ENCODE results near the gene PRDM11.

The PRDM11 gene

DNA sequence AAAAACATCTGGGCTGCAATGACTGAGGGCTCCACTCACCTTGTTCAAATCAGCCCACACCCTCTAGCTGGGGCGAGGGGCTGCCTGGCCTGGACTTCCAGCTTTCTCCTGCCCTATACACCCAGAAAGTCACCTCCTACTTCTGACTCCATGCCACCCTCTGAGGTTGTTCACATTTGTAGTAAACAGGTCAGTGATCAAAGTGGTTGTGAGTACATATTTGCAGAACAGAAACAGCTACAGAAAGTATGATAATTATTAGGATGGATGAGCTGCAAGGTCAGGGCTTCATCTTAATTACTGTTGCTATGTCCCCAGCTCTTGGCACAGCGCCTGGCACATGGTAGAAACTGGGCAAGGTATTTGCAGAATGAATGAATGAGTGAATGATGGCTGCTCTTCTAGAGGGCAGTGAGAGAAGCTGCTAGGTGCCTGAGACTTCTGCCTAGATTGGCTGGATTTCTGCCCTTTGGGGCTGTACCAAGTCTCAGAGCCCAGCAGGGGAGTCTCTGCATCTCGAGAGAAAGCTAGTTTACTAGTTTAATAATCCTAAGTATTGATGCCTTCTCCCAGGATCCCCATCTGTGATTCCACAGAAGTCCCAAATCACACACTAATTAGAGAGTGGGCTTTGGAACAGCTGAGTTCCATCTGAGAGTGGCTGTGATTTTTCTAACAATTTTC is 103.7 kb downstream of the PRDM11 start:
- TF ChIP-seq, protein P1, sequence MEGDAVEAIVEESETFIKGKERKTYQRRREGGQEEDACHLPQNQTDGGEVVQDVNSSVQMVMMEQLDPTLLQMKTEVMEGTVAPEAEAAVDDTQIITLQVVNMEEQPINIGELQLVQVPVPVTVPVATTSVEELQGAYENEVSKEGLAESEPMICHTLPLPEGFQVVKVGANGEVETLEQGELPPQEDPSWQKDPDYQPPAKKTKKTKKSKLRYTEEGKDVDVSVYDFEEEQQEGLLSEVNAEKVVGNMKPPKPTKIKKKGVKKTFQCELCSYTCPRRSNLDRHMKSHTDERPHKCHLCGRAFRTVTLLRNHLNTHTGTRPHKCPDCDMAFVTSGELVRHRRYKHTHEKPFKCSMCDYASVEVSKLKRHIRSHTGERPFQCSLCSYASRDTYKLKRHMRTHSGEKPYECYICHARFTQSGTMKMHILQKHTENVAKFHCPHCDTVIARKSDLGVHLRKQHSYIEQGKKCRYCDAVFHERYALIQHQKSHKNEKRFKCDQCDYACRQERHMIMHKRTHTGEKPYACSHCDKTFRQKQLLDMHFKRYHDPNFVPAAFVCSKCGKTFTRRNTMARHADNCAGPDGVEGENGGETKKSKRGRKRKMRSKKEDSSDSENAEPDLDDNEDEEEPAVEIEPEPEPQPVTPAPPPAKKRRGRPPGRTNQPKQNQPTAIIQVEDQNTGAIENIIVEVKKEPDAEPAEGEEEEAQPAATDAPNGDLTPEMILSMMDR (conservative IDR thresholded peaks at IDR 0.05; ENCODE audit: low read depth, low read length) = no peak
- no peak overlapping the region for H3K4me3 ChIP-seq (ENCODE audit: low read length)
- DNase-seq (ENCODE audit: low read depth) = no peak

DNA sequence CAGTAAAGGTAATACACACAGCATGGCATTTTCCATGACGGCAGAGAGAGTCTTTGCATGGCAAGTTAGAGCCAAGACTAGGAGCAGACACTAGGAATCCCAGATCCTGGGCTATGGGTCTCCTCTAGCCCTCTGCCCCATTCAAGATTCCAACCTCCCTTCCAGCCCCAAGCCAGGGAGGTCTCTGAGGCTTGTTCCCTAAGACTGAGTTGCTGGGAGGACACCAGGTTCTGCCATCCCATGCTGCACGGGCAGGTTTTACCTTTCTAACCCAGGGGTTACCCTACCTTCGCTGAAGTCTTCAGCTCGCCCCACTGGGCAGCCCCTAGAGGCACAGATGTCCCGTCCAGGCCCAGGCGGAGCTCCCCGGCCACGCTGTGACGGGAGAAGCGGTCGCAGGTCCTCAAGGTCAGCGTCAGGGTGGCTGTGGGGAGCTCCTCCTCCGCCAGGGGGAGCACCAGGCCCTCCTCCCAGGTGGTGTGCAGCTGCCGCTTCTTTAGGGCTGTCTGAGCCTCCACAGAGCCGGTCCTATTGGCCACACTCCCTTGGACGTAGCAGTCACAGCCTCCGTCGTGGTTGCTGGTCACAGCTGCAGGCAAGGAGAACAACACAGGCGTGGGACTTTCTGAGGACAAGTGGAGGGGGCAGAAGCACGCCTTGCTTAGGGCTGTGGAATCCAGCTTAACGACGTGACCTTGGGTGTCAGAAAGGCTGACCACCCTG is 105.9 kb downstream of the PRDM11 start:
- TF ChIP-seq, protein P1 (conservative IDR thresholded peaks at IDR 0.05; ENCODE audit: low read depth, low read length) = peak; percentile 74
- H3K4me3 ChIP-seq (ENCODE audit: low read length) = no peak overlapping the region
- no peak for DNase-seq (ENCODE audit: low read depth)

DNA sequence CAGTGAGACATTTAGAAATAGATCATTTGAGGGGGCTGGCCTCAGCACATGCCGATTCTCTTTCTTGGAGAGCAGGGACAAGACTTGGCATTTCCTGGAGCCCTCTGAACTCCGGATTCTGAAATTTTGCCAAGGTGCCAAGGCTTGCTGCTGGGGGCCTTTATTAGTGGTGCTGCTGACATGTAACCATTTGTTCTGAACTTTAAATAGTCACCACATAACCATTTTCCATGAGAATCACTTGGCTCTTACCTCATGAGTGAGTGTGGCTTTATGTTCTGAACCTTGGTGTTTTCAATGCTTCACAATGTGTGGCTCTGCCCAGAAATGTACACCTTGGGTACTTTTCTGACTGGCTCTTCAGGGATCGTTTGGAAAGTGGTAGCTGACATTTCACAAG is 106.4 kb downstream of the PRDM11 start:
- no peak overlapping the region for H3K4me3 ChIP-seq (ENCODE audit: low read length)
- TF ChIP-seq, protein P1 (conservative IDR thresholded peaks at IDR 0.05; ENCODE audit: low read depth, low read length) = no peak

DNA sequence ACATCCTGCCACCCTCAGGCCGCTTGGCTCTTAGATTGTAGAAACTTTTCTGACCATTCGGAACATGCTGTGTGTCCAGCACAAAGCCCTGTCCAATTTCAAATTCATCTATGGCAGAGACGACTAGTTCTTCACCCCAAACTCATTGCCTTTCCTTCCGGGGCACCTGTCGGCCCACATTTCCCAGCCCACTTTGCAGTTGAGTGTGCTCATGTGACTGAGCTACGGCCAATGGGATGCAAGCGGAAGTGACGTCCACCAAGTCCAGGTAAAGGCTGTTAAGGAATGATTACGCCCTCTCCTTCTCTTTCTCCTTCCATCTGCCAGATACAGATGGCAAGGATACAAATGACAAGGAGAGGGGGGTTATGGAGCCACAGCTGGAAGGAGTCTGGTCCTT is 107.2 kb downstream of the PRDM11 start:
- TF ChIP-seq, protein P1 (conservative IDR thresholded peaks at IDR 0.05; ENCODE audit: low read depth, low read length) = no peak
- DNase-seq (ENCODE audit: low read depth) = no peak
- H3K4me3 ChIP-seq (ENCODE audit: low read length) = no peak overlapping the region

More for the DNA sequence above, 106.4 kb downstream of the PRDM11 start:
- DNase-seq (ENCODE audit: low read depth) = no peak

DNA sequence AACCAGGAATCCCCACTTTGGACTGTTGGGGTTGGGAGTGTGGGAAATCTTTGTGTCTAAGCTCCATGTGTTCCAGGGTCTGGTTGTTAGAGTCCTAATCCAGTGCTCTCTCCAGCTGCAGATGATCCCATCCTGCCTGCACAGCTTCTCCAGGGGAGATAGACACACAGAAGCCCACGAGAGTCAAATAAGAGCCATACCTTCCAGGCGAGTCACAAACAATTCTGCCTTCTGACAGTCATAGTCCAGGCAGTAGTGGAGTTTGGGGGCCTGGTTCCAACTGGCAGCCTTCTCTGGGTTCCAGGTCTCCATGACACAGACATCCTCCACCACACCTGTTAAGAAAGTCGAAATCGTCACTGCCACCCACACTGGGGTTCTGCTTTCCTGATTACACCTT is 107.6 kb downstream of the PRDM11 start:
- DNase-seq (ENCODE audit: low read depth) = no peak
- TF ChIP-seq, protein P1 (conservative IDR thresholded peaks at IDR 0.05; ENCODE audit: low read depth, low read length) = no peak
- no peak overlapping the region for H3K4me3 ChIP-seq (ENCODE audit: low read length)

DNA sequence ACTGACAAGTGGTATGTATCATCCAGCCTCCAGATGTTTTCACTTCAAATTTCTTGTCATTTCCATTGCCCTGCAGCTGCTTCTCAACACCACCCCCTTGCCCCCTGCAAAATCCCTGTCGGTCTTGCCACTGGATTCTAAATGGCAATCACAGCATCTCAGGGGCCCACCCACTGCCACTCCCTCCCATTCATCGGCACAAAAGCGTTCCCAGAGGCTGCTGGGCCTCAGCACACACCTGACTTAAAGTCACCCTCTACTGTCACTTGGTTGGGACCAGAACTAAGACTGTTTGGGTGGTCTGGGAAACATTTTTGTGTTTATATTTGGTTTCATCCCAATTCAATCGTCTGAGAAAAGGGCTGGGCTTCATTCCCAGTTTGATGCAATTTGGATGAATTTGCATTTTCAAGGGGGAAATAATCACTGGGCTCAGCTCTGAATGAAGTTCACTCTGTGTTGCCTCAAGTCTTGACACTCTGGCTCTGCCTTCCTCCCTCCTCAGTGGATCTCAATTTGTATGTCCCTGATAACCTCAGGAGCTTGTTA is 112.6 kb downstream of the PRDM11 start:
- H3K4me3 ChIP-seq (ENCODE audit: low read length) = no peak overlapping the region
- DNase-seq (ENCODE audit: low read depth) = no peak
- TF ChIP-seq, protein P1 (conservative IDR thresholded peaks at IDR 0.05; ENCODE audit: low read depth, low read length) = no peak
